NCI-H2081 (cell line): ENCODE results near the gene TP73.
A peak's percentile ranks its signal among the peaks of the same experiment; 100 is the strongest.

Source experiments
- DNase-seq, 2 experiments: peaks; one replicate each; lab custom pipeline; 2025; lab: John Stamatoyannopoulos, UW

TP73 gene

GRCh38 chr1:3651930-3652547 lies at the start of gene TP73:
TP73 (plus strand) TSS chr1:3652516; CDS start chr1:3682366, 29,850 bp downstream.
- DNase-seq = peak; percentile 13 to 36

DNA sequence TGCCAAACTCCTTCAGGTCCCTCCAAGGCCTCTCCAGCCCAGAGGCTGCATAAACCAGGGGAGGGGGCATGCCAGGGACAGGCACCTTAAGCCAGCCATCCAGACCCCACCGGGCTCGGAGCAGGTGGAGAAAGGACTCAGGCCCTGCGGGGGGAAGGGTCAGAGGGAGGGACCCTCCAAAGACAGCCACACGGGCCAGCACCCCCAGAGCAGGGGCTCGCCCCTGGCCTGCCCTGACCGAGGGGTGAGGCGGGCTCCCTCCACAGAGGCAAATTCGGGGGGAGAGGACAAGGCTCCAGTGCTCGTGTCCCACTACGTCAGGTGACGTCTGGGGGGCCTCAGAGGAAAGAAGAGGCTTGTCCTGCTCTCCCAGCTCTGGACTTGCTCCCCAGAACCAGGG lies 49.2 kb upstream of the TP73 start:
- DNase-seq = no peak

GRCh38 chr1:3603571-3604467 lies 48.5 kb upstream of the TP73 start:
- no peak for DNase-seq

DNA sequence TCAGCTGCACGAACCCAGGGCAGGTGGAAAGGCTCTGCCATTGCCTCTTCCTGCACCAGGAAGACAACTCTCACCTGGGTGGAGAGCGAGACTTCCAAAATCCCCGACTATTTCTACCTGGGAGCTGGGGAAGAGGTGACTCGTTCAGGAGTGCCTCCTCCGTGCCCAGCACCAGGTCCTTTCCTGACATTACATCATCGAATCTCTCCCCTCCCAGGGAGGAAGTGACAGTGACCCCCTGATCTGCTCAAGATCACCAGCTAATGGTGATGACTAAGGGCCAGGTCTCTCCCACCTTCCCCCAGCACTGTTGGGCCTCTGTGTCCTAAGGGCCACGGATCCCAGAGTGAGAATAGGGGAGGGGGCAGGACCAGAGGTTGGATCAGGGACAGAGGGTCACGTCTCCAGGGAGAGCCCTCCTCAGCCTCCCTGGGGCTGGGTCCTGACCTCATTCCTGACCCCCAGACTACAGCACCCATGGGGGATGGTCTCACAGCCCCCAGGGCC lies 47.8 kb upstream of the TP73 start:
- no peak for DNase-seq

DNA sequence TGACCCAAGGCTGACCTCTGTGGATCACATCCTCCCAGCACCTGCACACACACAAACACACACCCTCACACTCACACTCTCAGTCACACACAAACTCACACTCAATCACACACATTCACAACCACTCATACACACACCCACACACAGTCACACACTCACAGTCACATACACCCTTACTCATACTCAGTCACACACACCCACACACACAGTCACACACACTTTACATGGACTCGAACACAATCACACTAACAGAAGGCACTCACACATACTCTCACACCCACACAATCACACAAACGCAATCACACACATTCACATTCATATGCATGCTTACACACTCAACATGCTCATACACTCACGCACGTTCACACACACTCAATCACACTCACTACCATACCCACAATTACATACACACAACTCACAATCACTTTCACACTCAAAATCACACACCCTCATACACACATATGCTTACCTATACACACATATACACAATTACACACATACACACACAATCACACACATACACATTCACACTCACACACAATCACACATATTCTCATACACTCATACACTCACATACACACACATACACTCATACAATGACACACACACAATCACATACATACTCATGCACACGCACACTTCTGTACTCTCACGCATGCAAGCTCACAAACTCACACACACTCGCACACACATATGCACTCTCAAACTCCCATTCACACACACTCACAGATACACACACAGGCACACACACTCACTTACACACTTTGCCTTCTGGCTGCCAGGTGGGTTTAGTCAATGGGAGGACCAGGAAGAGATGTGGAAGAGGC lies 47.1 kb upstream of the TP73 start:
- DNase-seq = no peak

GRCh38 chr1:3606779-3607702 lies 45.3 kb upstream of the TP73 start:
- DNase-seq = no peak

DNA sequence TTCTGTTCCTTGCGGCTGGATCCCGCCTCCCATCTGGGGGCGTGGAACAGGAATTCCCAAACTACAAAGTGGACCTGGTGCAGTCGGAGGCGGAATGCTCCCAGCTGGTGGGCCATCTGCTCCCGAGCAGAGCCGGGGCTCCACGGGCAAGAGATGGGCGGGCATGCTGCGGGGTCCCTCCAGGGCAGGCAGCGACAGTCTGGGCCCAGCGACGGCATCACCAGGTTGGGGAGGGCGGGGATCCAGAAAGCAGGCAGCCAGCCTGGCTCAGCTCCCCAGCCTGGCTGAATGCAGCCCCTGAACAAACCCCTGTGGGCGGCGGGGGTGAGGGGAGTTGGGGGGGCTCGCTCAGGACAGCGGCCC lies 44.6 kb upstream of the TP73 start:
- no peak for DNase-seq

DNA sequence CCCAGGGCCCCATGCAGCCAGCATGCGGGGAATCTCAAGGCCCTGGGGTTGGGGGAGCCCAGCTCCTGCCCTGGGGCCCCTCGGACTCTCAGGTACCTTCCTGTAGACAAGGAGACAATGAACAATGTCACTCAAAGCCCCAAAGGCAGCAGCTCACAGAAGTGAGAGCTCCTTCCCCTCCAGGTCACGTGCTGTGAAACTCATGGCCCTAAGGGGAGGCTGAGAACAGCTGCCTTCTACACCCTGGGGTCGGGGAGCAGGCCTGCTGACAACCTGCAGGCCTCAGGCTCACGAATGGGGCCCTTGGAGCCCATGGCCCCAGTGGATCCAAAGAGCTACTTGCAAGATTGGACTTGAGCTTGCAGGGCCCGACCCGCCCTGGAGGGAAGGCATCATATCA lies 44.2 kb upstream of the TP73 start:
- no peak for DNase-seq

DNA sequence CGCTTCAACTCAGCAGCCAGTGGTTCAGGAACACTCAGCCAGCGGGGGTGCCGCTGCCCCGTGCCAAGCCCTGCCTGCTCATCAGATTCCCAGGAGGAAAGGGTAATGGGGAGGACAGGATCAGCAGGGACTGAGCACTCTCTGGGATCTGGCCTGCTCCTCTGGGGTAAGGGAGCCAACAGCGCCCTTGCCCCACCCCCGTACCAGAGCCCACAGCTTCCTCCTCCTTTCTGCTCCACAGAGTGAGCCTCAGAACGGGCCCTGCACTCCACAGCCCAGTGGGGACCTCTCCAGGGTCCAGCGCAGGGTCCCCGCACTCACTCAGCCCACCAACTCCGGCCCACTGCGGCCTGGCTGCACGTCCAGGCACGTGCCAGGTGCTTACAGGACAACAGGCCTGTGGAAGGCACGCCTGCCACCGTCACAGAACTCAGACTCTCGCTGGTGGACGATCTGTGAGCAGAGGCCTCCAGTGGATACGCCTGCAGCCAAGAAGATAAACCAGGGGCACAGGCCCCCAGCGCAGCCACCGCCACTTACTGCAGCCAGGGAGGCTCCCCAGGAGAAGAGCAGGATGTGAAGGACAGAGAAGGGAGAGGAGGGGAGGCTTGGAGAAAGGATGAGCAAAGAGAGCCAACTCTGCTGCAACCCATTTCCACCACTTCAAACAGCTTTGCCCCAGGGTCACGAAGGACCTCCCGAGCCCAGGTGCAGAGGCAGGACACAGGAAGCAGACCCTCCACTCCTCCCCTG lies 43.1 kb upstream of the TP73 start:
- no peak for DNase-seq

GRCh38 chr1:3609769-3610526 lies 42.4 kb upstream of the TP73 start:
- no peak for DNase-seq

- DNase-seq = no peak
Observed at GRCh38 chr1:3610527-3611169, 41.7 kb upstream of the TP73 start.

- peak in 1 of 2 experiments; percentile 2 for DNase-seq
Observed at GRCh38 chr1:3611170-3612019, 40.9 kb upstream of the TP73 start, which contains the start of gene MEGF6. MEGF6 (minus strand) TSS chr1:3611508; CDS start chr1:3611268, 240 bp downstream.

GRCh38 chr1:3612123-3612522 lies 40.2 kb upstream of the TP73 start:
- DNase-seq = no peak

- DNase-seq = peak in 1 of 2 experiments; percentile 1
Observed at GRCh38 chr1:3614755-3615742, 37.3 kb upstream of the TP73 start.

- DNase-seq = no peak
Observed at GRCh38 chr1:3616861-3617260, 35.5 kb upstream of the TP73 start.

DNA sequence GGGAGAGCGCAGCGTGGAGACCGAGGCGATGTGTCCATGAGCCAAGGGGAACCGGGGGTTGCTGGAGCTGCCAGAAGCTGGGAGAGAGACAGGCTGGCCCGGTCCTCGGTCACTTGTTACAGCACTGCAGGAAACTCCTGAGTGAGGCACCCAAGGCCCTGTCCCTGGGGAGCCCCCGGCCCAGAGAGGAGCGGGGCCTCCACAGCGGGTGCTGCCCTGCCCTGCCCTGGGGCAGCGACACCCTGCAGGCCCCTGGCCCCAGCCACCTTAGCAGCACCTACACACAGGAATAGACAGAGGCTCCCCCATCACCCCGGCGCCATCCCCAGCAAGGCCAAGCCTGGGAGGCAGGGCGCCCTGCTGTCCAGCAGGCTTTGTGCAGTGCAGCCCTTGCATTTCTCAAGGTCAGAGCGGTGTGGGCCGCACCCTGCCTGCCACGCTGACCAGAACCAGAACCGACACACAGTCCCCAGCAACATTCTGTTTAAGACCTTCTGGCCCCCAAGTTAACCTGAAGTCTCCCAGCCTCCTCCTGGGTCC lies 34.4 kb upstream of the TP73 start:
- no peak for DNase-seq

- DNase-seq = no peak
Observed at GRCh38 chr1:3618531-3618880, 33.8 kb upstream of the TP73 start.
